ENCODE data around the gene QSOX2.

QSOX2 gene

GRCh38 chr9:136170006-136170901 lies 75.4 kb downstream of the QSOX2 start:
- Histone ChIP-seq H3K18ac (ENCODE audit: low read length) (peak overlapping the region; percentile 92), H3K4me2 (ENCODE audit: insufficient read depth, low read length, poor library complexity, severe bottlenecking) (no peak overlapping the region), H3K9ac (ENCODE audit: low read depth, low read length, poor library complexity) (peak overlapping the region; percentile 24), H2BK15ac (ENCODE audit: low read length) (peak overlapping the region; percentile 79), H2AK5ac (ENCODE audit: low read depth, low read length) (peak overlapping the region; percentile 94), H3K27me3 (ENCODE audit: control insufficient read depth in 3 of 3, insufficient read depth in 3 of 3, low read depth in 1 of 3, low read length in 3 of 3) (peaks cover 0 to 31% (median 2%) of the 10 kb centered on the region in 3 experiments), H4K8ac (ENCODE audit: low read depth, low read length) (no peak overlapping the region), H3K4me3 (ENCODE audit: low read length in 2 of 2) (no peak overlapping the region), H2BK120ac (ENCODE audit: low read depth, low read length) (no peak overlapping the region), H3K36me3 (replicated peaks in 1 of 2; ENCODE audit: control insufficient read depth in 2 of 2, insufficient read depth in 2 of 2, low read length in 2 of 2) (no peaks in the 10 kb centered on the region), H3K14ac (ENCODE audit: low read length) (peak overlapping the region; percentile 75), H2BK5ac (ENCODE audit: low read length) (peak overlapping the region; percentile 47), H3K27ac (replicated peaks; ENCODE audit: low read length) (no peak overlapping the region), H3K4ac (ENCODE audit: low read length) (no peak overlapping the region), H4K91ac (ENCODE audit: low read depth, low read length, poor library complexity) (no peak overlapping the region), H2BK12ac (ENCODE audit: low read length) (peak overlapping the region; percentile 53), H3K9me3 (replicated peaks in 1 of 2; ENCODE audit: control insufficient read depth in 2 of 2, insufficient read depth in 1 of 2, low read depth in 1 of 2, low read length in 2 of 2) (no peaks in the 10 kb centered on the region), H3K4me1 (ENCODE audit: control insufficient read depth in 2 of 2, insufficient read depth in 1 of 2, low read depth in 1 of 2, low read length in 2 of 2) (peaks cover 13 to 27% of the 10 kb centered on the region in 2 donors), H3K23ac (ENCODE audit: low read depth, low read length, poor library complexity) (no peak overlapping the region), H2AFZ (ENCODE audit: low read length) (no peak overlapping the region), H3K79me1 (ENCODE audit: low read depth, low read length) (peaks cover 3% of the 10 kb centered on the region)
- no peak for DNase-seq (ENCODE audit: low spot score)
- WGBS, 2 donors (ENCODE audit: extremely low coverage in 2 of 2, insufficient read length in 2 of 2, insufficient replicate concordance in 1 of 2): no CpG with 5 or more reads among the region's 28 CpGs

DNA sequence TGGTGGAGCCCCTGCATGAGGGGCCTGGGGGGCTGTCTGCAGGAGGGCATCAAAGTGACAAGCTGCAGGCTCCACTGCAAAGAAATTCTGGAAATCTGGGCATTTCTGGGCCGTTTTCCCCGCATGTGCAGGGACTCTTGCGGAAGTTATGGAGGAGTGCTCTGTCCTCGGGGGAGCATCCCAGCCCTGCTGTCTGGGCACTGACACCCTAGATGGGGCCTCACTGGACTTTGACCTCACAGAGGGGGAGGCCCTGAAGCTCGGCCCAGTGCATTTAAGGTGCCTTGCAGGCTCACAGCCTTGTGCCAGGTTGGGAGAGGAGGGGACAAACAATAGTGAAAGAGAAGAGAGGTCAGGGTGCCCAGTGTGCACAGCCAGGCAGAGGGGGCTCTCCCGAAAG lies 76.1 kb downstream of the QSOX2 start:
- Histone ChIP-seq H3K27me3 (ENCODE audit: control insufficient read depth in 3 of 3, insufficient read depth in 3 of 3, low read depth in 1 of 3, low read length in 3 of 3) (peaks cover 0 to 27% (median 2%) of the 10 kb centered on the region in 3 experiments), H3K14ac (ENCODE audit: low read length) (peak overlapping the region; percentile 0), H2BK12ac (ENCODE audit: low read length) (peak overlapping the region; percentile 50), H3K4ac (ENCODE audit: low read length) (no peak overlapping the region), H2AFZ (ENCODE audit: low read length) (no peak overlapping the region), H3K4me2 (ENCODE audit: insufficient read depth, low read length, poor library complexity, severe bottlenecking) (no peak overlapping the region), H3K18ac (ENCODE audit: low read length) (peak overlapping the region; percentile 78), H3K36me3 (replicated peaks in 1 of 2; ENCODE audit: control insufficient read depth in 2 of 2, insufficient read depth in 2 of 2, low read length in 2 of 2) (no peaks in the 10 kb centered on the region), H3K79me1 (ENCODE audit: low read depth, low read length) (peaks cover 3% of the 10 kb centered on the region), H3K27ac (replicated peaks; ENCODE audit: low read length) (no peak overlapping the region), H2BK120ac (ENCODE audit: low read depth, low read length) (no peak overlapping the region), H3K4me1 (ENCODE audit: control insufficient read depth in 2 of 2, insufficient read depth in 1 of 2, low read depth in 1 of 2, low read length in 2 of 2) (peaks cover 13 to 23% of the 10 kb centered on the region in 2 donors), H2BK15ac (ENCODE audit: low read length) (peak overlapping the region; percentile 43), H3K9me3 (replicated peaks in 1 of 2; ENCODE audit: control insufficient read depth in 2 of 2, insufficient read depth in 1 of 2, low read depth in 1 of 2, low read length in 2 of 2) (no peaks in the 10 kb centered on the region), H2AK5ac (ENCODE audit: low read depth, low read length) (peak overlapping the region; percentile 94), H4K8ac (ENCODE audit: low read depth, low read length) (no peak overlapping the region), H2BK5ac (ENCODE audit: low read length) (peak overlapping the region; percentile 47), H3K9ac (ENCODE audit: low read depth, low read length, poor library complexity) (no peak overlapping the region), H3K23ac (ENCODE audit: low read depth, low read length, poor library complexity) (peak overlapping the region; percentile 1), H3K4me3 (ENCODE audit: low read length in 2 of 2) (no peak overlapping the region), H4K91ac (ENCODE audit: low read depth, low read length, poor library complexity) (no peak overlapping the region)
- no CpG with 5 or more reads among the region's 6 CpGs for WGBS, 2 donors (ENCODE audit: extremely low coverage in 2 of 2, insufficient read length in 2 of 2, insufficient replicate concordance in 1 of 2)
- DNase-seq (ENCODE audit: low spot score): no peak

GRCh38 chr9:136163248-136163850 lies 82.3 kb downstream of the QSOX2 start:
- no peak overlapping the region for H2BK12ac ChIP-seq (ENCODE audit: low read length)
- H3K9ac ChIP-seq (ENCODE audit: low read depth, low read length, poor library complexity): no peak overlapping the region
- no peak overlapping the region for H3K4me2 ChIP-seq (ENCODE audit: insufficient read depth, low read length, poor library complexity, severe bottlenecking)
- peaks cover 6% of the 10 kb centered on the region for H3K79me1 ChIP-seq (ENCODE audit: low read depth, low read length)
- no peak overlapping the region for H3K18ac ChIP-seq (ENCODE audit: low read length)
- no peak overlapping the region for H3K4ac ChIP-seq (ENCODE audit: low read length)
- no CpG with 5 or more reads among the region's 1 CpG for WGBS, 2 donors (ENCODE audit: extremely low coverage in 2 of 2, insufficient read length in 2 of 2, insufficient replicate concordance in 1 of 2)
- no peaks in the 10 kb centered on the region for H3K36me3 ChIP-seq (replicated peaks in 1 of 2; ENCODE audit: control insufficient read depth in 2 of 2, insufficient read depth in 2 of 2, low read length in 2 of 2)
- no peak overlapping the region for H3K4me3 ChIP-seq (ENCODE audit: low read length in 2 of 2)
- H2BK120ac ChIP-seq (ENCODE audit: low read depth, low read length): no peak overlapping the region
- H3K9me3 ChIP-seq (replicated peaks in 1 of 2; ENCODE audit: control insufficient read depth in 2 of 2, insufficient read depth in 1 of 2, low read depth in 1 of 2, low read length in 2 of 2): peaks cover 0 to 2% of the 10 kb centered on the region in 2 donors
- H2AFZ ChIP-seq (ENCODE audit: low read length): no peak overlapping the region
- H4K8ac ChIP-seq (ENCODE audit: low read depth, low read length): no peak overlapping the region
- DNase-seq (ENCODE audit: low spot score): no peak
- no peak overlapping the region for H3K27ac ChIP-seq (replicated peaks; ENCODE audit: low read length)
- H3K27me3 ChIP-seq (ENCODE audit: control insufficient read depth in 3 of 3, insufficient read depth in 3 of 3, low read depth in 1 of 3, low read length in 3 of 3): peaks cover 0 to 33% (median 0%) of the 10 kb centered on the region in 3 experiments
- no peak overlapping the region for H3K14ac ChIP-seq (ENCODE audit: low read length)
- peaks cover 2 to 11% of the 10 kb centered on the region in 2 donors for H3K4me1 ChIP-seq (ENCODE audit: control insufficient read depth in 2 of 2, insufficient read depth in 1 of 2, low read depth in 1 of 2, low read length in 2 of 2)
- no peak overlapping the region for H4K91ac ChIP-seq (ENCODE audit: low read depth, low read length, poor library complexity)
- no peak overlapping the region for H3K23ac ChIP-seq (ENCODE audit: low read depth, low read length, poor library complexity)
- H2BK15ac ChIP-seq (ENCODE audit: low read length): no peak overlapping the region
- no peak overlapping the region for H2AK5ac ChIP-seq (ENCODE audit: low read depth, low read length)
- H2BK5ac ChIP-seq (ENCODE audit: low read length): no peak overlapping the region

Measured in neuronal stem cell (in vitro differentiated cells).